Tibial nerve (tissue), 4 donors: ENCODE data around the gene NAPA. TPM values are rescaled to one million over a fixed set of nuclear protein-coding genes. Genes with fewer than 3 reads are reported as not detected.

Source experiments
- DNase-seq, 2 donors: peaks; one replicate each; pipeline ENCODE4 v3.0.0-alpha.2; 2019; ENCODE audit warnings: low spot score in 2 of 2
- H3K27ac ChIP-seq, 4 donors: fragments of 200-600 bp; sonication (generic) in 3 of 4; one replicate each; pipeline ENCODE4 v1.5.1; 2017 to 2019; ENCODE audit warnings: mild to moderate bottlenecking in 1 of 4
- H3K27me3 ChIP-seq, 2 donors: fragments of 200-600 bp; sonication (generic) in 1 of 2; one replicate each; pipeline versions ENCODE4 v1.5.1 to v1.6.0; 2017 to 2019
- H3K36me3 ChIP-seq, 3 donors: fragments of 200-600 bp; sonication (generic); one replicate each; pipeline ENCODE4 v1.5.1; 2018 to 2019
- H3K4me1 ChIP-seq, 4 donors: fragments of 200-600 bp; sonication (generic) in 3 of 4; one replicate each; pipeline ENCODE4 v1.5.1; 2017 to 2019
- H3K4me3 ChIP-seq, 4 donors: fragments of 200-600 bp; sonication (generic) in 3 of 4; one replicate each; pipeline ENCODE4 v1.5.1; 2017 to 2019; ENCODE audit warnings: mild to moderate bottlenecking in 1 of 4, moderate library complexity in 1 of 4
- H3K9me3 ChIP-seq, 4 donors: fragments of 200-600 bp; sonication (generic) in 3 of 4; one replicate each; pipeline ENCODE4 v1.5.1; 2017 to 2019
- CTCF ChIP-seq, 5 experiments: fragments of 200-600 bp in 3 of 5; fragments of 450-650 bp in 2 of 5; sonication (generic) in 3 of 5; IDR thresholded peaks; one replicate each; pipeline ENCODE4 v1.5.1; 2016 to 2019; ENCODE audit warnings: antibody characterized with exemption in 5 of 5, mild to moderate bottlenecking in 3 of 5, moderate library complexity in 2 of 5
- EP300 ChIP-seq, 2 donors: sonication (generic); formaldehyde crosslinking; IDR thresholded peaks; one replicate each; pipeline ENCODE4 v1.6.1; 2017; ENCODE audit warnings: antibody characterized with exemption in 2 of 2, mild to moderate bottlenecking in 1 of 2
- POLR2A ChIP-seq, 2 donors: fragments of 450-650 bp; IDR thresholded peaks; one replicate each; pipeline ENCODE4 v1.6.1; 2017; ENCODE audit warnings: antibody characterized with exemption in 2 of 2, mild to moderate bottlenecking in 2 of 2, moderate library complexity in 2 of 2
- WGBS, 2 donors: methylation state at CpG; one replicate each; pipeline ENCODE4 v1.1.5; 2018; 5-methylcytosine and 5-hydroxymethylcytosine counted together
- total RNA-seq, 4 donors: library from RNA; depleted of rRNA; stranded (reverse); fragments of >200 nt; gene quantifications; one replicate each; pipeline ENCODE4 v1.1.0, GENCODE V29; 2016

Gene NAPA
- total RNA-seq, 4 donors from 2014 or later = 130 to 152 (median 138) TPM

- peaks cover 8 to 79% of the 10 kb centered on the region in 2 donors for H3K27me3 ChIP-seq
- TF ChIP-seq EP300 (IDR thresholded peaks at IDR 0.05) (no peak), POLR2A (IDR thresholded peaks at IDR 0.05) (no peak), CTCF (IDR thresholded peaks at IDR 0.05) (no peak)
- H3K4me1 ChIP-seq = peaks cover 0 to 23% (median 0%) of the 10 kb centered on the region in 4 donors
- DNase-seq = no peak
- H3K27ac ChIP-seq = no peak overlapping the region
- 3 to 6% methylated on average over 28 to 69 of the region's 95 CpGs for WGBS, 2 donors
- H3K36me3 ChIP-seq = no peaks in the 10 kb centered on the region
- no peaks in the 10 kb centered on the region for H3K9me3 ChIP-seq
- peak overlapping the region in 1 of 4 donors; percentile 7 for H3K4me3 ChIP-seq
Observed at GRCh38 chr19:47447470-47448359, 67.1 kb downstream of the NAPA start.

- Histone ChIP-seq H3K27me3 (peaks cover 8 to 88% of the 10 kb centered on the region in 2 donors), H3K4me1 (peaks cover 0 to 23% (median 0%) of the 10 kb centered on the region in 4 donors), H3K9me3 (no peaks in the 10 kb centered on the region), H3K4me3 (no peak overlapping the region), H3K27ac (no peak overlapping the region), H3K36me3 (no peaks in the 10 kb centered on the region)
- TF ChIP-seq POLR2A (IDR thresholded peaks at IDR 0.05) = no peak
- no peak for DNase-seq
- 18 to 19% methylated on average over 28 of the region's 28 CpGs for WGBS, 2 donors
Observed at GRCh38 chr19:47446534-47447469, 68.1 kb downstream of the NAPA start.

GRCh38 chr19:47445937-47446402 lies 68.9 kb downstream of the NAPA start:
- Histone ChIP-seq H3K27ac (no peak overlapping the region), H3K36me3 (no peaks in the 10 kb centered on the region), H3K9me3 (no peaks in the 10 kb centered on the region), H3K4me1 (peaks cover 0 to 23% (median 0%) of the 10 kb centered on the region in 4 donors), H3K27me3 (peaks cover 8 to 97% of the 10 kb centered on the region in 2 donors), H3K4me3 (no peak overlapping the region)
- DNase-seq = no peak
- TF ChIP-seq POLR2A (IDR thresholded peaks at IDR 0.05) = no peak
- TF ChIP-seq EP300 (IDR thresholded peaks at IDR 0.05) = no peak
- TF ChIP-seq CTCF (IDR thresholded peaks at IDR 0.05) = no peak
- WGBS, 2 donors = 3 to 6% methylated on average over 21 to 22 of the region's 22 CpGs

GRCh38 chr19:47445527-47445926 lies 69.3 kb downstream of the NAPA start:
- H3K27me3 ChIP-seq = peaks cover 8 to 100% of the 10 kb centered on the region in 2 donors
- H3K27ac ChIP-seq = no peak overlapping the region
- no peak overlapping the region for H3K4me3 ChIP-seq
- 44 to 46% methylated on average over 4 of the region's 4 CpGs for WGBS, 2 donors
- no peak for DNase-seq
- H3K4me1 ChIP-seq = peaks cover 0 to 23% (median 0%) of the 10 kb centered on the region in 4 donors
- H3K36me3 ChIP-seq = no peaks in the 10 kb centered on the region
- TF ChIP-seq CTCF (IDR thresholded peaks at IDR 0.05) = no peak
- TF ChIP-seq POLR2A (IDR thresholded peaks at IDR 0.05) = no peak
- no peak for TF ChIP-seq EP300 (IDR thresholded peaks at IDR 0.05)
- H3K9me3 ChIP-seq = no peaks in the 10 kb centered on the region

GRCh38 chr19:47444388-47444821 lies 70.5 kb downstream of the NAPA start:
- Histone ChIP-seq H3K27ac (no peak overlapping the region), H3K27me3 (peaks cover 8 to 97% of the 10 kb centered on the region in 2 donors), H3K4me1 (peaks cover 0 to 23% (median 0%) of the 10 kb centered on the region in 4 donors), H3K36me3 (no peaks in the 10 kb centered on the region), H3K4me3 (no peak overlapping the region), H3K9me3 (no peaks in the 10 kb centered on the region)
- TF ChIP-seq EP300 (IDR thresholded peaks at IDR 0.05) (no peak), CTCF (IDR thresholded peaks at IDR 0.05) (no peak), POLR2A (IDR thresholded peaks at IDR 0.05) (no peak)
- DNase-seq = no peak
- 23 to 26% methylated on average over 22 of the region's 22 CpGs for WGBS, 2 donors
